ENCODE results near the gene CTU2. TPM values are rescaled to one million over a fixed set of nuclear protein-coding genes. Genes with fewer than 3 reads are reported as not detected.

The CTU2 gene
- total and polyA plus RNA-seq, 9 donors, result 0.45 to 36.5 (median 19.5) TPM

DNA sequence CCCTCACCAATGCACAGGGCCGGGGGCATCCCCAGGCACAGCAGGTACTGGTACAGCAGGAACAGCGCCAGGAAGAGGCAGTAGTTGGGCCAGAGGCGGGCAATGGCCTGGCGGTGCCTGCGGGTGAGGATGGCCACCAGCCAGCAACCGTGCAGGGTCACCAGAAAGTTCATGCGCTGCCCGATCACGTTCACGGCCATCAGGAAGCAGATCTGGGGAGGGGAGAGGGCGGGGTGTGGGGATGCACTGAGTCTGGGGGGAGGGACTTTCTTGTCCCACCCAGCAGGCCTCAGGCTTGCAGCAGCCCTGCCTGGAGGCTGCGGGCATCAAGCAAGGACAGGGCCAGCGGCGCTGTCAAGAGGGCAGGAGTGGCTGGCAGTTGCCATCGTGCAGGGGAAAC, 25.4 kb downstream of the CTU2 start:
- Histone ChIP-seq H3K4me3 (no peak overlapping the region), H3K9me3 (no peaks in the 10 kb centered on the region), H3K27ac (no peak overlapping the region), H3K36me3 (no peaks in the 10 kb centered on the region), H3K4me1 (ENCODE audit: insufficient read depth) (no peaks in the 10 kb centered on the region), H3K27me3 (no peaks in the 10 kb centered on the region)
- 77 to 88% (median 82%) methylated on average over 12 to 15 of the region's 15 CpGs for WGBS, 3 donors
- intact Hi-C loops (cut with DNase I), result loop anchor here in 1 of 4 donors (10.0 kb wide), 1 partner anchor 483 kb away; the partner anchor contains the start of gene ZNF778
- no peak for DNase-seq
- TF ChIP-seq CTCF (IDR thresholded peaks at IDR 0.05) (no peak), POLR2A (IDR thresholded peaks at IDR 0.05) (no peak), EP300 (IDR thresholded peaks at IDR 0.05) (no peak)

- Histone ChIP-seq H3K27me3 (no peaks in the 10 kb centered on the region), H3K4me3 (no peak overlapping the region), H3K4me1 (ENCODE audit: insufficient read depth) (no peaks in the 10 kb centered on the region), H3K9me3 (no peaks in the 10 kb centered on the region), H3K36me3 (no peaks in the 10 kb centered on the region), H3K27ac (no peak overlapping the region)
- intact Hi-C loops (cut with DNase I), result loop anchor here in 1 of 4 donors (10.0 kb wide), 1 partner anchor 482 kb away; the partner anchor contains the start of gene ZNF778
- no peak for DNase-seq
- no peak for TF ChIP-seq POLR2A (IDR thresholded peaks at IDR 0.05)
- no peak for TF ChIP-seq EP300 (IDR thresholded peaks at IDR 0.05)
- WGBS, 3 donors, result 67 to 80% (median 78%) methylated on average over 30 of the region's 30 CpGs
These were observed 26.1 kb downstream of the CTU2 start for GRCh38 chr16:88732172-88732960.

- no peak for DNase-seq
- intact Hi-C loops (cut with DNase I), result loop anchor here in 1 of 4 donors (10.0 kb wide), 1 partner anchor 482 kb away; the partner anchor contains the start of gene ZNF778
- Histone ChIP-seq H3K36me3 (no peaks in the 10 kb centered on the region), H3K27ac (no peak overlapping the region), H3K9me3 (no peaks in the 10 kb centered on the region), H3K4me1 (ENCODE audit: insufficient read depth) (no peaks in the 10 kb centered on the region), H3K27me3 (no peaks in the 10 kb centered on the region), H3K4me3 (no peak overlapping the region)
- TF ChIP-seq EP300 (IDR thresholded peaks at IDR 0.05), result no peak
- no peak for TF ChIP-seq CTCF (IDR thresholded peaks at IDR 0.05)
- TF ChIP-seq POLR2A (IDR thresholded peaks at IDR 0.05), result no peak
- 82 to 84% (median 83%) methylated on average over 13 of the region's 13 CpGs for WGBS, 3 donors
These were observed 26.6 kb downstream of the CTU2 start for GRCh38 chr16:88732961-88733294.

DNA sequence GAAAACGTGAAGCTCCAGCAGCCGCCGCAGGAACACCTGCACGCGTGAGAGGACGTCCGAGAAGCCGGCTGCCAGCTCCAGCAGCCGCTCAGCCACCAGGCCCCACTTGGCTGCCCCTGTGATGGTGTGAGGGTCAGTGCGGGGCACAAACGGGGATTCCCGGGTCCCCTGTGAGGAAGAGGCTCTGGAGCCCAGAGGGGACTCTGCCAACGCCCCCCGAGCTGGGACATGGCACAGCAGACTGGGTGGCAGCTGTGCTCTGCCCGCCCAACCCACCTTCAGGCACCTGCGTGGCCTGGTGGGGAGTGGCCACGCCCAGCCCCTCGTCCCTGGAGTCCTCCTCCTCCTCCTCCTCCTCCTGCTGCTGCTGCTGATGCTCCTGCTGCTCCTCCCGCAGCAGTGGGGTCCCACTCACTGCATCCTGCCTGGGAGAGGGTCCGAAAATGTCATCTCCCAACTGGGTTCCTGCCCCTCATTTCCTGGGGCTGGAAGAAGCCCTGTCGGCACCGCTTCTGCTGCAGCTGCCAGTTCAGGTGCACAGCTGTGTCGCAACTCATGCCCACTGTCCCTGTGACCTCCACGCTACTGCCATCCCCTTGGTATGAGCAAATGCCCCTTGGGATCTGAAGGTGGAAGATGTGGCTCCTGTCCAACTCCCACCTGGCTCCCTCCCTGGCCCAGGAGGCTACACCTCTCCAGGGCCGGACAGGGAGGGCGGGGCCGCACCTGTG, 27.5 kb downstream of the CTU2 start:
- H3K9me3 ChIP-seq, result no peaks in the 10 kb centered on the region
- WGBS, 3 donors, result 86 to 90% (median 86%) methylated on average over 17 to 27 of the region's 27 CpGs
- no peak overlapping the region for H3K27ac ChIP-seq
- no peaks in the 10 kb centered on the region for H3K27me3 ChIP-seq
- H3K4me3 ChIP-seq, result no peak overlapping the region
- no peaks in the 10 kb centered on the region for H3K36me3 ChIP-seq
- no peak for TF ChIP-seq EP300 (IDR thresholded peaks at IDR 0.05)
- TF ChIP-seq POLR2A (IDR thresholded peaks at IDR 0.05), result no peak
- TF ChIP-seq CTCF (IDR thresholded peaks at IDR 0.05), result no peak
- no peak for DNase-seq
- H3K4me1 ChIP-seq (ENCODE audit: insufficient read depth), result no peaks in the 10 kb centered on the region
- intact Hi-C loops (cut with DNase I), result loop anchor here in 1 of 4 donors (10.0 kb wide), 1 partner anchor 481 kb away; the partner anchor contains the start of gene ZNF778
